Cardiac fibroblast (primary cell): ENCODE measurements around the gene DEAF1.
A peak's percentile ranks its signal among the peaks of the same experiment; 100 is the strongest.

Experiments
- DNase-seq, 2 donors: peaks; one replicate each; pipeline versions ENCODE4 v3.0.0 to v3.0.0-alpha.2; 2010; ENCODE audit warnings: low read depth in 2 of 2
- H3K4me3 ChIP-seq, 2 donors: replicated peaks in 1 of 2; 1 replicate in 1 of 2; 2 replicates in 1 of 2; pipeline ENCODE4 v1.5.1; 2011; ENCODE audit warnings: low read depth in 2 of 2, low read length in 2 of 2, mild to moderate bottlenecking in 2 of 2, moderate library complexity in 1 of 2
- TF ChIP-seq, protein P1 (sequence below): IDR thresholded peaks from one replicate; pipeline ENCODE4 v1.5.1; 2011; ENCODE audit warnings: low read depth, mild to moderate bottlenecking, low read length, inconsistent platforms

The DEAF1 gene

DNA sequence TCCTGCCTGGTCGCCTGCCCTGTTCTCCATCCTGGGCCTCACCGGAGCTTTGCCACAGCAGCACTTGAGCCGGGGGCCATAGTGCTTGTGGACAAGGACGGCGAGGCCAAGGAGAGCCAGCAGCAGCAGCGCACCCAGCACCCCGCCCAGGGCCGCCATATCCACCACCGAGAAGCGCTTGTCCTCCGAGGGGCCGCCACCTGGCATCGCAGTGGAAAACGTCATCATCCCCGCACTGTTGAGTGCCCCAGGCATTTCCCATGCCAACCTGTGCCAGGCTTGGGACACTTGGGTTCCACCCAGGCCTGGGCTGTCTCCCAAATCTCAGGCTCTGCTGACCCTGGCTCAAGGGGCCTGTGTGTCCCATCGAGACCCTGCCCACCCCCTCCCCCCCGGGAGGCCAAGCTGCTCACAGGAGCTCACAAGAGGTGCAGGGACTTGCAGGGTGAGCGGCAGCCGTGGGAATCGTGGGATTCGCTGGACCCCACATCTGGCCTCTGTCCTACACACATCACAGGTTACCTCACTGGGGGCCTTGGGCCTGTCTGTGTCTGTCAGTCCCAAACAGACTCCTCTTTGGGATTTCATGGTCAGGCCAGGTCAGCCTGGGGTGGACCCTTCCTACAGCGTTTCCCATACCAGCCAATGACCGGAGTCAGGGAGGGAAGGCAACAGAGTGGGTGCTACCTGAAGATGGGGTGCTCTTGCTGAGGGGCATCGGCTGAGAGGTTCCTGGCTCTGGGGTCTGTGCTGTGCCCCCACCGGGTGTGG, 76.9 kb downstream of the DEAF1 start:
- no peak for DNase-seq
- no peak overlapping the region for H3K4me3 ChIP-seq
- TF ChIP-seq, protein P1, sequence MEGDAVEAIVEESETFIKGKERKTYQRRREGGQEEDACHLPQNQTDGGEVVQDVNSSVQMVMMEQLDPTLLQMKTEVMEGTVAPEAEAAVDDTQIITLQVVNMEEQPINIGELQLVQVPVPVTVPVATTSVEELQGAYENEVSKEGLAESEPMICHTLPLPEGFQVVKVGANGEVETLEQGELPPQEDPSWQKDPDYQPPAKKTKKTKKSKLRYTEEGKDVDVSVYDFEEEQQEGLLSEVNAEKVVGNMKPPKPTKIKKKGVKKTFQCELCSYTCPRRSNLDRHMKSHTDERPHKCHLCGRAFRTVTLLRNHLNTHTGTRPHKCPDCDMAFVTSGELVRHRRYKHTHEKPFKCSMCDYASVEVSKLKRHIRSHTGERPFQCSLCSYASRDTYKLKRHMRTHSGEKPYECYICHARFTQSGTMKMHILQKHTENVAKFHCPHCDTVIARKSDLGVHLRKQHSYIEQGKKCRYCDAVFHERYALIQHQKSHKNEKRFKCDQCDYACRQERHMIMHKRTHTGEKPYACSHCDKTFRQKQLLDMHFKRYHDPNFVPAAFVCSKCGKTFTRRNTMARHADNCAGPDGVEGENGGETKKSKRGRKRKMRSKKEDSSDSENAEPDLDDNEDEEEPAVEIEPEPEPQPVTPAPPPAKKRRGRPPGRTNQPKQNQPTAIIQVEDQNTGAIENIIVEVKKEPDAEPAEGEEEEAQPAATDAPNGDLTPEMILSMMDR = no peak

DNA sequence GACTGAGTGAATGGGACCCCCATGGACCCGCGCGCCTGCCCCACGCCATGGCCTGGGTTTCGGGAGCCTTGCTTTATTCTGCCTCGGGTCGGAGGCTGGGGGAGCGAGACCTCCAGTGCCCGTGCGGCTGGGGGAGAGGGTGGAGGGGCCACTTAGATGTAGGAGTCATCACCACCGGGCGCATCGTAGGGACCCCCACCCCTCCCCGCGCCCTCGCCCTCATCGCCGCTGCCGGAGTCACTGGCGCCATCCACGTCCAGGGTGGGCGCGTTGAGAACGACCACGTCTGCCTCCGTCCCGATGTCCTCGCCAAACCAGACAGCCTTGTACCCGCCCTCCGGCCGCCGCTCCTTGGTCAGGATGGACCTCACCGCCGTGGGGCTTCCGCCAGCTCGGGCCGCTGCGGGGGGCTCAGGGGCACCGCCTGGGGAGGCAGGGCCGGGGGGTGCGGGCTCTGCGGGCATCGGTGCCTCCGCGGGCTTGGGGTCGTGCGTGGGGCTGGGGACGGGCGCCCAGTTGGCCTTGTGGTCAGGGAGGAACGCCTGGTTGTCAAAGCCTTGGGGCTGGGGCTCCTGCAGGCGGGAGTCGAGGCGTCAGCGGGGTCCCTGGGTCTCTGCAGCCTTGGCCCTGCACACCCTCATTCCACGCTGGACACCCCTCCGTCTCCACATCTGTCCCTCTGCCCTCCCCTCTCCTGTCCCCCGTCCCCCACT, 77.7 kb downstream of the DEAF1 start:
- TF ChIP-seq, protein P1 = no peak
- H3K4me3 ChIP-seq = no peak overlapping the region
- DNase-seq = no peak

DNA sequence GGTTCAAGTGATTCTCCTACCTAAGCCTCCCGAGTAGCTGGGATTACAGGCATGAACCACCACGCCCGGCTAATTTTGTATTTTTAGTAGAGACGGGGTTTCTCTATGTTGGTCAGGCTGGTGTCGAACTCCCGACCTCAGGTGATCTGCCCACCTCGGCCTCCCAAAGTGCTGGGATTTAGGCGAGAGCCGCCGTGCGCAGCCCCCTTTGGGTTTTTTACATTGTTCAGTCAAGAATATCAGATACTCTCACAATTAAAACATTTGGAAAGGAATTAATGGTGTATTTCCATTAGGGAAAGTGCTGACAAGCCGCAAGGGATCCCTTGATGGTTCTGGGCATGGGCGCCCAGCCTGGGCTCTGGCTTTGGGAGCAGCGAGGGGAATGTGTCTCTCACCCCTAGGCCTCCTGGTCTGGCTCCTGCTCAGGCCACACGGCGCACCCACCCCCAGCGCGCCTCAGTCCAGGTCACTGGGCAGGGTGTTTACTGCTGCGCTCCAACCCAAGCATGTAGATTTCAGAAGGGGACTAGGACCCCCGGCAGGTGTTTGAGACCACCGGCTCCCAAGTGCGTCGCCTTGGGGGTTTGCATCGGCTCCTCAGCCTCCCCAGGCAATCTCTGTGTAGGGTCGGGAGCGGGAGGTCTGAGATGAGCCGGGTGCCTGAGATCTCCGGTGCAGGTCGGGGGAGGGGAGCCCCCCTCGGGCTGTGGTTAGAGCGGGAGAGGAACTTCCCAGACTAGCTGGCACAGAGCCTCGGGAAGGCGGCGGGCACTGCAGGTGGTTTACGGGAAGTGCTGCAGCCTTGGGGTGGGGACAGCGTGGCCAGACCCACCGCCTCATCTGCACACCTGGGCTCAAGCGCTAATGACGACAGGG, 78.5 kb downstream of the DEAF1 start:
- no peak for DNase-seq
- peak overlapping the region; percentile 24 to 60 for H3K4me3 ChIP-seq
- TF ChIP-seq, protein P1 = no peak

DNA sequence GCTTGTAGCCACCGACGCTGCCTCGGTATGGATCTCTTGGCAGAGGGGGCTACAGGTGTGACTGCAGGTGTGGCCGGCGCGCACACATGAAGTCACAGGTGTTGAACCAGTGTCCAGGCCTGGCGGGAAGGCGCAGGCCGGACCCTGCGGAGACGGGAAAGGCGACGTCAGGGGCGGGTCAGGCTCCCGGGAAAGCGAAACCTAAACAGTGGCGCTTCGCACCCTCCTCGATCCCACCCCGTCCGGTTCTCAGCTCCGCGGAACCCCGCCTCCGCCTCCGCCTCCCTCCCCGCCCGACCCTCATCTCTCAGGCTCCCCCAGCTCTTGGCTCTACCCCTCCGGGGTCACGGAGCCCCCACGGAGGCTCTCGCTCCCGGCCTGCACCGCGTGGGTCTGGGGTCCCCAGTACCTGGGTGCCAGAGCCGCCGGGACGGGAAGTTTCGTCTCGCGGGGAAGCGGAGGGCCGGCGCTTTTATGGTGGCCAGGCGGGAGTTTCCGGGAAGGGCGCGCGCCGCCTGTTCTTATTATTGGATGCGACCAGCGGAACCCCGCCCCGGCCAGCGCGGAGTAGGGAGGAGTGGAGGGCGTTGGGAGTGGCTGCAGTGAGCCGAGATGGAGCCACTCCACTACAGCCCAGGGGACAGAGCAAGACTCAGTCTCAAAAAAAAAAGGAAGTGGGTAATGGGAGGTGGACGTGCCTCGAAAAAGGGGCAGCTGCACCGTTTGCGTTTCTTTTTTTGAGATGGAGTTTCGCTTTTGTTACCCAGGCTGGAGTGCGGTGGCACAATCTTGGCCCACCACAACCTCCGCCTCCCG, 79.3 kb downstream of the DEAF1 start, which contains the start of gene IRF7:
IRF7 (minus strand) TSS at position 447 of the 816 bp plus-strand sequence. CDS start 586 bp downstream, outside the sequence.
- DNase-seq = peak; percentile 93 to 94
- TF ChIP-seq, protein P1 = no peak
- peak within 1 kb of the TSS; percentile 60 to 73 for H3K4me3 ChIP-seq

DNA sequence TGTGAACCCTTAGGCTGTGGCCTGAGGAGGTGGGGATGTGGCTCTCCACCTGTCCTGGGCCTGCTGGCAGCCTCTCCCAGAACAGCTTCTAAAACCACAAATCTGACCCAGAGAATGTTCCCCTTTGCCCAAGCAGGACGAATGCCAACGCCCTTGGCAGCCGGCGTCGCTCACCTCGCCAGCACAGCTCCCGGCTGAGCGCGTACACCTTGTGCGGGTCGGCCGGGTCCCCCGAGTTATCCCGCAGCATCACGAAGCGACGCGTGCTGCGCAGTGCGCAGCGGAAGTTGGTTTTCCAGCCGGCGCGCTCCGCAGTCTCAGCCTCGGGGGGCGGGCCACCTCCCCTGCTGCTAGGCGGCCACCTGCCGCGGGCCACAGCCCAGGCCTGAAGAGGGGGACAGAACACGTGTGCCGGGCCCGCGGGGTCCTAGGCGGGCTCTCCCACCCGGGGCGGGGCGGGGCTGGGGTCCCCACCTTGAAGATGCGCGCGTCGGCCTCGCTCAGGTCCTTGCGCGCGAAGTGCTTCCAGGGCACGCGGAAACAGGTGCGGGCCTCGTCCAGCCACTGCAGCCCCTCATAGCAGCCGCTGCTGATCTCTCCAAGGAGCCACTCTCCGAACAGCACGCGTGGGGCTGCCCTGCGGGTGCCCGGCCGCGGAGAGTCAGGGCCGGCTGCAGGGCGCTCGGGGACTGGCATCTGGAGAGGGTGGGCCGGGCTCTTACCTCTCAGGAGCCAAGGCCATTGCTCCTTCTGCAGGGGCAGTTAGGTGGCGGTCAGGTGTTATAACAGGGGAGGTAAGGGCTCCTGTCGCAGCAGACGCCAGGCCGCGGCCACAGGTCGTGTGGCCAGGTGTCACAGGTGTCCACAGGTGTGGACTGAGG, 80.2 kb downstream of the DEAF1 start:
- TF ChIP-seq, protein P1 = no peak
- no peak for DNase-seq
- H3K4me3 ChIP-seq = peak overlapping the region; percentile 60 to 73
